Uterus (tissue), 4 donors: ENCODE results near the gene CMTM8. TPM values are rescaled to one million over a fixed set of nuclear protein-coding genes. Genes with fewer than 3 reads are reported as not detected.

ENCODE experiments used
- DNase-seq, 2 donors: peaks; one replicate each; pipeline ENCODE4 v3.0.0-alpha.2; 2019 to 2020
- H3K27ac ChIP-seq, 2 donors: fragments of 200-600 bp; sonication (generic); 1 replicate in 1 of 2; 2 replicates in 1 of 2; pipeline ENCODE4 v1.5.1; 2016 to 2018
- H3K27me3 ChIP-seq, 2 donors: fragments of 200-600 bp; sonication (generic); one replicate each; pipeline ENCODE4 v1.5.1; 2018 to 2019; ENCODE audit warnings: control low read depth in 1 of 2
- H3K36me3 ChIP-seq, 2 donors: fragments of 200-600 bp; sonication (generic); one replicate each; pipeline ENCODE4 v1.5.1; 2019; ENCODE audit warnings: control low read depth in 1 of 2
- H3K4me1 ChIP-seq, 2 donors: fragments of 200-600 bp; sonication (generic); one replicate each; pipeline ENCODE4 v1.5.1; 2018 to 2019; ENCODE audit warnings: control low read depth in 1 of 2
- H3K4me3 ChIP-seq, 2 donors: fragments of 200-600 bp; sonication (generic); 1 replicate in 1 of 2; 2 replicates in 1 of 2; pipeline ENCODE4 v1.5.1; 2018 to 2019; ENCODE audit warnings: mild to moderate bottlenecking in 1 of 2
- H3K9me3 ChIP-seq, 2 donors: fragments of 200-600 bp; sonication (generic); one replicate each; pipeline ENCODE4 v1.5.1; 2019; ENCODE audit warnings: control low read depth in 1 of 2
- CTCF ChIP-seq, 4 experiments: fragments of 200-600 bp in 2 of 4; fragments of 450-650 bp in 2 of 4; sonication (generic) in 2 of 4; IDR thresholded peaks; one replicate each; pipeline ENCODE4 v1.5.1; 2016 to 2019; ENCODE audit warnings: antibody characterized with exemption in 4 of 4, mild to moderate bottlenecking in 2 of 4, moderate library complexity in 1 of 4
- POLR2A ChIP-seq, 2 donors: fragments of 450-650 bp; IDR thresholded peaks; one replicate each; pipeline ENCODE4 v1.6.1; 2016; ENCODE audit warnings: antibody characterized with exemption in 2 of 2, mild to moderate bottlenecking in 1 of 2, moderate library complexity in 1 of 2
- intact Hi-C: fragments of 100-400 bp; cut with DNase I; formaldehyde crosslinking; loops from one replicate; pipeline ENCODE4 v1.15.1; 2023; ENCODE audit warnings: low total_unique reads
- total RNA-seq, 4 donors: library from RNA; depleted of rRNA in 3 of 4; stranded (reverse); fragments of >200 nt in 3 of 4; gene quantifications; one replicate each; pipeline versions ENCODE4 v1.1.0 to v1.2.4, GENCODE V29; 2014 to 2023
- donor health status: DM: yes; HTN: yes; CAD: no.

The CMTM8 gene
- total RNA-seq, 4 donors from 2014 or later = 1.5 to 4.7 (median 2.5) TPM

DNA sequence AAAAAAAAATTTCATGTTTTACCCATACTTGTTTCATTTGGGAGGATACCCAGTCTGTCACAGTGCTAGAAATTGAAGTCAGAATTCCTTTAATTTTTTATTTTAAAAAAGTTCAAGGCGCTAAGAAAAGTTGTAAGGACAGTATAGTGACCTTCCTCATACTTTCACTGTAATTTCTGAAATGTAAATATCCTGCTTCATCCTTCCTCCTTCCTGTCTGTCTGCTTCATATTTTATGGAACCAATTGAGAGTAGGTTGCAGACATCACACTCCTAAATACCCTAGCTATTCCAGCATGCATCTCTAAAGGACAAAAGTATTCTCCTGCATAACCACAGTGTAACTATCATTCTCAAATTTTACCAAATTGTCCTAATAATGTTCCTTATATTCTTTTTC, 35.8 kb downstream of the CMTM8 start:
- Histone ChIP-seq H3K27ac (no peak overlapping the region), H3K4me3 (no peak overlapping the region), H3K4me1 (no peaks in the 10 kb centered on the region), H3K36me3 (no peaks in the 10 kb centered on the region), H3K9me3 (no peaks in the 10 kb centered on the region), H3K27me3 (no peaks in the 10 kb centered on the region)
- no peak for TF ChIP-seq POLR2A (IDR thresholded peaks at IDR 0.05)
- no peak for TF ChIP-seq CTCF (IDR thresholded peaks at IDR 0.05)
- no peak for DNase-seq
- intact Hi-C loops = no loop called here

DNA sequence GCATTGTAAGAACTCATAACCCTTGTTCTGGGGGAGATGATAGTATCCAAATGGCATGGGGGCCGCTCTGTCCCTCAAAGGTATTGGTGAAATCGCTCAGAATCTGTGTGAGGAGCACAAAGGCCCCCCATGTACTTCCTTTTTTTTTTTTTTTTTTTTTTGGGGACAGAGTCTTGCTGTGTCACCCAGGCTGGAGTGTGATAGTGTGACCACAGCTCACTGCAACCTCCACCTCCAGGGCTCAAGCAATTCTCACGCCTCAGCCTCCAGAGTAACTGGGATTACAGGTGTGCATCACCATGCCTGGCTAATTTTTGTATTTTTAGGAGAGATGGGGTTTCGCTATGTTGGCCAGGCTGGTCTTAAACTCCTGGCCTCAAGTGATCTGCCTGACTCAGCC, 37.0 kb downstream of the CMTM8 start:
- Histone ChIP-seq H3K27ac (no peak overlapping the region), H3K9me3 (no peaks in the 10 kb centered on the region), H3K4me3 (no peak overlapping the region), H3K4me1 (no peaks in the 10 kb centered on the region), H3K27me3 (no peaks in the 10 kb centered on the region), H3K36me3 (no peaks in the 10 kb centered on the region)
- TF ChIP-seq CTCF (IDR thresholded peaks at IDR 0.05) = no peak
- no peak for TF ChIP-seq POLR2A (IDR thresholded peaks at IDR 0.05)
- DNase-seq = no peak
- intact Hi-C loops = no loop called here

GRCh38 chr3:32276279-32276841, 37.9 kb downstream of the CMTM8 start:
- Histone ChIP-seq H3K27me3 (no peaks in the 10 kb centered on the region), H3K36me3 (no peaks in the 10 kb centered on the region), H3K4me1 (no peaks in the 10 kb centered on the region), H3K4me3 (no peak overlapping the region), H3K27ac (no peak overlapping the region), H3K9me3 (no peaks in the 10 kb centered on the region)
- TF ChIP-seq POLR2A (IDR thresholded peaks at IDR 0.05) = no peak
- TF ChIP-seq CTCF (IDR thresholded peaks at IDR 0.05) = no peak
- intact Hi-C loops = no loop called here
- no peak for DNase-seq

- no peaks in the 10 kb centered on the region for H3K27me3 ChIP-seq
- intact Hi-C loops = no loop called here
- H3K4me1 ChIP-seq = no peaks in the 10 kb centered on the region
- no peak overlapping the region for H3K4me3 ChIP-seq
- H3K27ac ChIP-seq = no peak overlapping the region
- TF ChIP-seq POLR2A (IDR thresholded peaks at IDR 0.05) (no peak), CTCF (IDR thresholded peaks at IDR 0.05) (no peak)
- DNase-seq = no peak
- no peaks in the 10 kb centered on the region for H3K36me3 ChIP-seq
- no peaks in the 10 kb centered on the region for H3K9me3 ChIP-seq
Observed at GRCh38 chr3:32278714-32279113, 40.2 kb downstream of the CMTM8 start.

GRCh38 chr3:32280262-32280910, 41.9 kb downstream of the CMTM8 start:
- TF ChIP-seq POLR2A (IDR thresholded peaks at IDR 0.05) = no peak
- TF ChIP-seq CTCF (IDR thresholded peaks at IDR 0.05) = no peak
- Histone ChIP-seq H3K9me3 (no peaks in the 10 kb centered on the region), H3K27ac (no peak overlapping the region), H3K4me1 (no peaks in the 10 kb centered on the region), H3K4me3 (no peak overlapping the region), H3K36me3 (no peaks in the 10 kb centered on the region), H3K27me3 (no peaks in the 10 kb centered on the region)
- DNase-seq = no peak
- intact Hi-C loops = no loop called here
